WTC11 (cell line): ENCODE data around the gene OR52N1. TPM values are rescaled to one million over a fixed set of nuclear protein-coding genes. Genes with fewer than 3 reads are reported as not detected.

Experiments used
- ATAC-seq: fragments of 200-7000 bp; cut with Tn5 transposase; 2 replicates; pipeline ENCODE4 v1.10.0; 2021; ENCODE audit warnings: mild to moderate bottlenecking, moderate library complexity
- CTCF ChIA-PET: fragments of 300-600 bp; sonication (Branson Sonifier 250); formaldehyde crosslinking; loops from one replicate; lab custom pipeline; 2021; ENCODE audit warnings: antibody characterized with exemption; lab: Charles Lee
- POLR2A ChIA-PET: fragments of 350-600 bp; sonication (Branson Sonifier 250); formaldehyde crosslinking; loops from one replicate; lab custom pipeline; 2021; ENCODE audit warnings: antibody characterized with exemption; lab: Charles Lee
- DNase-seq: peaks from one replicate; pipeline ENCODE4 v3.0.0; 2021; ENCODE audit warnings: low spot score
- H3K27ac Mint-ChIP-seq: 2 replicates; pipeline ENCODE4 v1.8.0; 2021; ENCODE audit warnings: mixed read lengths
- H3K27me3 Mint-ChIP-seq: 2 replicates; pipeline ENCODE4 v1.8.0; 2021; ENCODE audit warnings: low read depth, mild to moderate bottlenecking, moderate library complexity, mixed read lengths
- H3K36me3 Mint-ChIP-seq: 2 replicates; pipeline ENCODE4 v1.8.0; 2021; ENCODE audit warnings: mixed read lengths
- H3K4me1 Mint-ChIP-seq: 2 replicates; pipeline ENCODE4 v1.8.0; 2022; ENCODE audit warnings: mixed read lengths
- H3K4me3 Mint-ChIP-seq: 2 replicates; pipeline ENCODE4 v1.8.0; 2021; ENCODE audit warnings: mild to moderate bottlenecking, moderate library complexity, mixed read lengths
- H3K9me3 Mint-ChIP-seq: 2 replicates; pipeline ENCODE4 v1.8.0; 2021; ENCODE audit warnings: mixed read lengths
- ATF3 ChIP-seq: sonication (generic); formaldehyde crosslinking; conservative IDR thresholded peaks from 2 replicates; pipeline ENCODE4 v1.8.1; 2022; ENCODE audit warnings: mild to moderate bottlenecking, missing genetic modification reagents
- CREM ChIP-seq: sonication (generic); formaldehyde crosslinking; IDR thresholded peaks from 2 replicates; pipeline ENCODE4 v1.8.1; 2022; ENCODE audit warnings: mild to moderate bottlenecking, missing genetic modification reagents, moderate library complexity
- FOXK1 ChIP-seq: sonication (generic); formaldehyde crosslinking; IDR thresholded peaks from 2 replicates; pipeline ENCODE4 v1.8.0; 2022; ENCODE audit warnings: mild to moderate bottlenecking, moderate library complexity, missing genetic modification reagents
- GABPB1 ChIP-seq: sonication (generic); formaldehyde crosslinking; IDR thresholded peaks from 2 replicates; pipeline ENCODE4 v1.8.1; 2023; ENCODE audit warnings: mild to moderate bottlenecking, missing genetic modification reagents
- HMGA2 ChIP-seq: fragments of 250-450 bp; sonication (Bioruptor Pico); IDR thresholded peaks from 2 replicates; pipeline ENCODE4 v1.4.0; 2021; ENCODE audit warnings: mild to moderate bottlenecking, moderate library complexity
- KAT7 ChIP-seq: sonication (generic); formaldehyde crosslinking; IDR thresholded peaks from 2 replicates; pipeline ENCODE4 v1.8.1; 2023; ENCODE audit warnings: missing genetic modification reagents, mild to moderate bottlenecking, borderline replicate concordance
- NFATC4 ChIP-seq: fragments of 250-450 bp; sonication (Bioruptor Pico); IDR thresholded peaks from 2 replicates; pipeline ENCODE4 v1.9.0; 2021; ENCODE audit warnings: mild to moderate bottlenecking
- NR1H2 ChIP-seq: sonication (generic); formaldehyde crosslinking; IDR thresholded peaks from 2 replicates; pipeline ENCODE4 v1.9.0; 2021; ENCODE audit warnings: mild to moderate bottlenecking, moderate library complexity, missing genetic modification reagents
- NR3C1 ChIP-seq: sonication (generic); formaldehyde crosslinking; conservative IDR thresholded peaks from 2 replicates; pipeline ENCODE4 v1.8.1; 2023; ENCODE audit warnings: low read depth, mild to moderate bottlenecking, missing genetic modification reagents
- RORB ChIP-seq: fragments of 250-450 bp; sonication (Bioruptor Pico); IDR thresholded peaks from 2 replicates; pipeline ENCODE4 v1.9.0; 2021; ENCODE audit warnings: mild to moderate bottlenecking
- SMAD3 ChIP-seq: sonication (generic); formaldehyde crosslinking; IDR thresholded peaks from 2 replicates; pipeline ENCODE4 v1.8.0; 2022; ENCODE audit warnings: missing genetic modification reagents, mild to moderate bottlenecking, borderline replicate concordance
- SP1 ChIP-seq: sonication (generic); formaldehyde crosslinking; conservative IDR thresholded peaks from 2 replicates; pipeline ENCODE4 v1.8.1; 2022; ENCODE audit warnings: missing genetic modification reagents
- TCF7 ChIP-seq: sonication (generic); formaldehyde crosslinking; IDR thresholded peaks from 2 replicates; pipeline ENCODE4 v1.8.0; 2022; ENCODE audit warnings: mild to moderate bottlenecking, low read depth, missing genetic modification reagents, moderate library complexity
- TEAD1 ChIP-seq: sonication (generic); formaldehyde crosslinking; IDR thresholded peaks from 2 replicates; pipeline ENCODE4 v1.8.0; 2022; ENCODE audit warnings: mild to moderate bottlenecking, missing genetic modification reagents
- TP53 ChIP-seq: sonication (generic); formaldehyde crosslinking; IDR thresholded peaks from 2 replicates; pipeline ENCODE4 v1.8.1; 2023; ENCODE audit warnings: mild to moderate bottlenecking, missing genetic modification reagents
- ZNF138 ChIP-seq: sonication (generic); formaldehyde crosslinking; conservative IDR thresholded peaks from 2 replicates; pipeline ENCODE4 v1.8.1; 2022; ENCODE audit warnings: mild to moderate bottlenecking, moderate library complexity, missing genetic modification reagents
- ZNF232 ChIP-seq: sonication (generic); formaldehyde crosslinking; IDR thresholded peaks from 2 replicates; pipeline ENCODE4 v1.8.0; 2022; ENCODE audit warnings: mild to moderate bottlenecking, missing genetic modification reagents
- ZNF423 ChIP-seq: fragments of 250-450 bp; sonication (Bioruptor Pico); IDR thresholded peaks from 2 replicates; pipeline ENCODE4 v2.1.2; 2022; ENCODE audit warnings: mild to moderate bottlenecking, moderate library complexity
- ZNF512 ChIP-seq: sonication (generic); formaldehyde crosslinking; IDR thresholded peaks from 2 replicates; pipeline ENCODE4 v1.8.1; 2022; ENCODE audit warnings: missing genetic modification reagents, borderline replicate concordance
- ZNF532 ChIP-seq: fragments of 250-450 bp; sonication (Bioruptor Pico); IDR thresholded peaks from 2 replicates; pipeline ENCODE4 v1.9.0; 2021; ENCODE audit warnings: mild to moderate bottlenecking, borderline replicate concordance
- ZNF671 ChIP-seq: fragments of 250-450 bp; sonication (Bioruptor Pico); IDR thresholded peaks from 2 replicates; pipeline ENCODE4 v1.8.0; 2021; ENCODE audit warnings: mild to moderate bottlenecking
- total RNA-seq: library from RNA; stranded (reverse); gene quantifications from 3 replicates; pipeline ENCODE4 v1.2.3, GENCODE V29; 2021
- TF ChIP-seq, protein P1 (sequence below): sonication (generic); formaldehyde crosslinking; IDR thresholded peaks from 2 replicates; pipeline ENCODE4 v1.8.1; 2023; ENCODE audit warnings: mild to moderate bottlenecking, missing genetic modification reagents
- TF ChIP-seq, protein P2 (sequence below): sonication (generic); formaldehyde crosslinking; IDR thresholded peaks from 2 replicates; pipeline ENCODE4 v1.8.1; 2023; ENCODE audit warnings: mild to moderate bottlenecking, moderate library complexity, missing genetic modification reagents

OR52N1 gene
- total RNA-seq, 1 experiment from 2014 or later: not detected

- TF ChIP-seq ZNF532 (CRISPR knock-in tag): no peak
- TF ChIP-seq ZNF671: no peak
Measured at GRCh38 chr11:5796541-5796940, 5.5 kb upstream of the OR52N1 start (continued).

DNA sequence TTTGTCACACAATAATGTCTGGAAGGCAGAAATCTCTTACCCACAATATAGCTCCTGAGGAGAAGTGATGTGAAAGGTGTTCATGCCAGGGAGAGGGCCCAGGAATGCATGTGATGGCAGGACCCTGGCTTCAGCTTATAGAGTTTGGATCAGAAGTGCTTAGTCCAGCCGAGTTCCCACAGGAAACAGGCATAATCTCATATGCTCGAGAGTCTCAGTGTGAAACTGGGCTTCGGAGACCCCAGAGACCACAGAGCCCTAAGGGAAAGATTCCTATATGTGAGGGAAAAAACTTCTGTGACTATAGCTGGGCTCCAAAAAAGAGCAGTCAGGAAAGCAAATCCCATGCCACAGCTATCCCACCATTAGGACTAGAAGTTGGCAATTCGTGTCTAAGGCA lies 7.8 kb downstream of the OR52N1 start, which contains the start of gene OR52N5:
OR52N5 (minus strand) TSS at position 101 of the 400 bp plus-strand sequence. CDS start 4,721 bp downstream, outside the sequence.
- ChIA-PET CTCF (no interaction called here), POLR2A (no interaction called here)
- H3K27me3 Mint-ChIP-seq: no peaks in the 10 kb centered on the region
- no peaks in the 10 kb centered on the region for H3K9me3 Mint-ChIP-seq
- H3K4me1 Mint-ChIP-seq: no peaks in the 10 kb centered on the region
- ATAC-seq (no peak), DNase-seq (no peak)
- H3K4me3 Mint-ChIP-seq: no peak within 1 kb of the TSS
- no peak within 1 kb of the TSS for H3K27ac Mint-ChIP-seq
- TF ChIP-seq ATF3 (CRISPR knock-in tag): no peak
- TF ChIP-seq, all 79 proteins: peak for 0
- no peaks in the 10 kb centered on the region for H3K36me3 Mint-ChIP-seq

DNA sequence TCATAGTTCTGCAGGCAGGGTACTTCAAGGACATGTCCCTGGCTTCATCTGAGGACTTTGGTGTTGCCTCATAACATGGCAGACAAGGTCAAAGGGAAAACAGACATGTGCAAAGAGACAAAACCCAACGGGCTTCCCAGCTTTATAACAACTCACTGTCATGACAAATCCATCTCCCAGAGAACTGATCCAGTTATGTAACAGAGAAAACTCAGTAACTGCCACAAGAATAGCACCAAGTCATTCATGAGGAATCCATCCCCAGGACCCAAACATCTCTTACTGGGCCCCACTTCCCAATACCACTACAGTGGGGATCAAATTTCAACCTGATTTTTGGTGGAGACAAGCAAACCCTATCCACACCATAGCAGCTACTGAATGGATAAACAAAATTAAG lies 24.0 kb downstream of the OR52N1 start:
- TF ChIP-seq ZNF423 (CRISPR knock-in tag) (no peak), CREM (CRISPR knock-in tag) (no peak)
- Mint-ChIP-seq H3K27ac (no peak overlapping the region), H3K9me3 (no peaks in the 10 kb centered on the region), H3K36me3 (no peaks in the 10 kb centered on the region), H3K27me3 (no peaks in the 10 kb centered on the region), H3K4me3 (no peak overlapping the region), H3K4me1 (no peaks in the 10 kb centered on the region)
- POLR2A ChIA-PET: no interaction called here
- DNase-seq (no peak), ATAC-seq (no peak)
- CTCF ChIA-PET: no interaction called here

DNA sequence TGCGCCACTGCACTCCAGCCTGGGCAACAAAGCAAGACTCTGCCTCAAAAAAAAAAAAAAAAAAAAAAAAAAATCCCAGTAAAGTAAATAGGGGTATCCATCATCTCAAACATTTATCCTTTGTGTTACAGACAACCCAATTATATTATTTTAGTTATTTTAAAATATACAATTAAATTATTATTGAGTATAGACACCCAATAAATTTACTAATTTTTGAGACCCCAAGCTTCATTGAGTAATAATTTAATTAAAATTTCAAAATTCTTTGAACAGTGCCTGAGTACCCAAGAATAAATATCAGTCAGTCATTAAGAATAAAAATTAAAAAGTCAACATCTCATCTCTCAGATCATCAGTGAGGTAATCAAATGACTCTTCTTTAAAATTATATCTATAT lies 37.1 kb downstream of the OR52N1 start, which contains the start of gene OR52N4:
OR52N4 (plus strand) TSS at position 301 of the 400 bp plus-strand sequence. CDS start 498 bp downstream, outside the sequence.
- ChIA-PET POLR2A (no interaction called here), CTCF (no interaction called here)
- no peak for DNase-seq

More for the DNA sequence above, 37.1 kb downstream of the OR52N1 start, which contains the start of gene OR52N4:
- no peaks in the 10 kb centered on the region for H3K27me3 Mint-ChIP-seq
- no peaks in the 10 kb centered on the region for H3K9me3 Mint-ChIP-seq
- H3K4me1 Mint-ChIP-seq: no peaks in the 10 kb centered on the region
- no peak for ATAC-seq
- TF ChIP-seq NR3C1 (CRISPR knock-in tag) (no peak), NFATC4 (CRISPR knock-in tag) (no peak), TCF7 (CRISPR knock-in tag) (no peak), ZNF232 (CRISPR knock-in tag) (no peak), SMAD3 (no peak), RORB (CRISPR knock-in tag) (no peak), KAT7 (CRISPR knock-in tag) (no peak), FOXK1 (CRISPR knock-in tag) (no peak), NR1H2 (CRISPR knock-in tag) (no peak), GABPB1 (CRISPR knock-in tag) (no peak), HMGA2 (CRISPR knock-in tag) (no peak), TEAD1 (CRISPR knock-in tag) (no peak), SP1 (no peak), TP53 (CRISPR knock-in tag) (no peak), ZNF512 (CRISPR knock-in tag) (no peak), ZNF138 (CRISPR knock-in tag) (no peak)
- TF ChIP-seq, protein P1, sequence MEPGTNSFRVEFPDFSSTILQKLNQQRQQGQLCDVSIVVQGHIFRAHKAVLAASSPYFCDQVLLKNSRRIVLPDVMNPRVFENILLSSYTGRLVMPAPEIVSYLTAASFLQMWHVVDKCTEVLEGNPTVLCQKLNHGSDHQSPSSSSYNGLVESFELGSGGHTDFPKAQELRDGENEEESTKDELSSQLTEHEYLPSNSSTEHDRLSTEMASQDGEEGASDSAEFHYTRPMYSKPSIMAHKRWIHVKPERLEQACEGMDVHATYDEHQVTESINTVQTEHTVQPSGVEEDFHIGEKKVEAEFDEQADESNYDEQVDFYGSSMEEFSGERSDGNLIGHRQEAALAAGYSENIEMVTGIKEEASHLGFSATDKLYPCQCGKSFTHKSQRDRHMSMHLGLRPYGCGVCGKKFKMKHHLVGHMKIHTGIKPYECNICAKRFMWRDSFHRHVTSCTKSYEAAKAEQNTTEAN: no peak
- TF ChIP-seq, protein P2, sequence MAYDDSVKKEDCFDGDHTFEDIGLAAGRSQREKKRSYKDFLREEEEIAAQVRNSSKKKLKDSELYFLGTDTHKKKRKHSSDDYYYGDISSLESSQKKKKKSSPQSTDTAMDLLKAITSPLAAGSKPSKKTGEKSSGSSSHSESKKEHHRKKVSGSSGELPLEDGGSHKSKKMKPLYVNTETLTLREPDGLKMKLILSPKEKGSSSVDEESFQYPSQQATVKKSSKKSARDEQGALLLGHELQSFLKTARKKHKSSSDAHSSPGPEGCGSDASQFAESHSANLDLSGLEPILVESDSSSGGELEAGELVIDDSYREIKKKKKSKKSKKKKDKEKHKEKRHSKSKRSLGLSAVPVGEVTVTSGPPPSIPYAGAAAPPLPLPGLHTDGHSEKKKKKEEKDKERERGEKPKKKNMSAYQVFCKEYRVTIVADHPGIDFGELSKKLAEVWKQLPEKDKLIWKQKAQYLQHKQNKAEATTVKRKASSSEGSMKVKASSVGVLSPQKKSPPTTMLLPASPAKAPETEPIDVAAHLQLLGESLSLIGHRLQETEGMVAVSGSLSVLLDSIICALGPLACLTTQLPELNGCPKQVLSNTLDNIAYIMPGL: no peak
- H3K36me3 Mint-ChIP-seq: no peaks in the 10 kb centered on the region
- no peak within 1 kb of the TSS for H3K4me3 Mint-ChIP-seq
- no peak within 1 kb of the TSS for H3K27ac Mint-ChIP-seq
